AG09309 (cell line): ENCODE data around the gene RPP21.

ENCODE experiments used
- DNase-seq: peaks from one replicate; pipeline ENCODE4 v3.0.0-alpha.2; 2010; ENCODE audit warnings: low read depth
- H3K4me3 ChIP-seq: 2 replicates; pipeline ENCODE4 v1.5.1; 2011; ENCODE audit warnings: mild to moderate bottlenecking, low read depth, low read length, moderate library complexity; ENCODE audit not compliant: control insufficient read depth
- CTCF ChIP-seq: IDR thresholded peaks from 2 replicates; pipeline ENCODE4 v1.5.1; 2011; ENCODE audit warnings: mild to moderate bottlenecking, low read depth, low read length, inconsistent platforms; ENCODE audit not compliant: insufficient read depth, control insufficient read depth; ENCODE audit errors: missing control alignments

The RPP21 gene

GRCh38 chr6:30344868-30345671 lies at the start of gene RPP21:
Gene RPP21, plus strand, starts transcription at chr6:30345156. Its CDS starts 16 bp downstream, at chr6:30345172.
- no peak for DNase-seq
- no peak for TF ChIP-seq CTCF
- peak within 1 kb of the TSS; percentile 66 for H3K4me3 ChIP-seq

GRCh38 chr6:30295837-30296236 lies 49.1 kb upstream of the RPP21 start:
- no peak for TF ChIP-seq CTCF
- no peak overlapping the region for H3K4me3 ChIP-seq
- no peak for DNase-seq

GRCh38 chr6:30304002-30304401 lies 41.0 kb upstream of the RPP21 start:
- TF ChIP-seq CTCF, result no peak
- no peak overlapping the region for H3K4me3 ChIP-seq
- no peak for DNase-seq

DNA sequence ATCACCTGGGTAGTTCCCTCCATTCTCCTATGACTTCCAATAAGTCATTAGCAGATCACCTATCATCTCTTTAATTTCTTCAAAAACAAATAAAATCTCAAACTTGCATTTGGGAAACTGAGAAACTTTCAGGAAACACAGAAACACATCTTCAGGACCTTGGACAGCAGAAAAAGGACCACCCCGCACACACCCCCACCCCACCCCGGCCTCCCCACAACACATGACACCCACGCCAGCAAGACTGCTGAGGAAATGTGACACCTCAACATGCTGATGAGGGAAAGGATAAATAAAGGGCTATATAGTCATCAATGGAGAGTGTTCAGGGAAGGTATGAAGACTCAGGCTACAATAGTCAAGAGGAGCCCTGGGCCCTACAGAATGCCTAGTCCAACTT lies 33.9 kb upstream of the RPP21 start:
- H3K4me3 ChIP-seq, result no peak overlapping the region
- TF ChIP-seq CTCF, result no peak
- DNase-seq, result no peak

GRCh38 chr6:30311671-30312070 lies 33.3 kb upstream of the RPP21 start:
- TF ChIP-seq CTCF, result no peak
- H3K4me3 ChIP-seq, result no peak overlapping the region
- DNase-seq, result no peak

DNA sequence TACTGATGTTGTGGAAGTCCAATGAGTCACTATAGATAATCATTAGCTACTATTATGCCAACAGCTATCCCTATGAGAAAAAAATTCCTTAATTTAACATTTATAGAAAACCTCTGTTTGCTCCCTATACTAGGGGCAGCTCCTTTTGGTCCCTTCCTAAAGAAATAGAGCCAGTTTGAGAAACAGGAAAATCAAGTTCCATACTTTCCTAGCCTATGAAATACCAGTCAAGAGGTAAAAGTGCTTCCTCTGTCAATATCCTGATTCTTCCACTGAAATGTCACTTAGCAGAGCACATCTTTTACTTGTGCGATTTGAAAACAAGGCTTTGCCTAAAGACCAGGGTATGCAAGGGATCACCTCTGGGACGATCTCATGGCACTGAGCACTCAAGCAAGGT lies 32.7 kb upstream of the RPP21 start:
- no peak for DNase-seq
- TF ChIP-seq CTCF, result no peak
- H3K4me3 ChIP-seq, result no peak overlapping the region

GRCh38 chr6:30312676-30313321 lies 32.2 kb upstream of the RPP21 start:
- TF ChIP-seq CTCF, result no peak
- no peak overlapping the region for H3K4me3 ChIP-seq
- DNase-seq, result no peak
